A549 treated with Hydrocortisone at 1 μM for 4 hours (cell line): ENCODE data around the gene SIKE1. TPM values are rescaled to one million over a fixed set of nuclear protein-coding genes. Genes with fewer than 3 reads are reported as not detected.

ENCODE experiments used
- total RNA-seq: library from RNA; stranded (reverse); fragments of 200-300 nt; extraction: Qiagen RNA extraction; gene quantifications from 5 replicates; pipeline ENCODE4 v1.2.3, GENCODE V29; 2022

The SIKE1 gene
- 15.6 to 20.8 TPM (median 16.7 TPM) in 5 replicates for total RNA-seq

DNA sequence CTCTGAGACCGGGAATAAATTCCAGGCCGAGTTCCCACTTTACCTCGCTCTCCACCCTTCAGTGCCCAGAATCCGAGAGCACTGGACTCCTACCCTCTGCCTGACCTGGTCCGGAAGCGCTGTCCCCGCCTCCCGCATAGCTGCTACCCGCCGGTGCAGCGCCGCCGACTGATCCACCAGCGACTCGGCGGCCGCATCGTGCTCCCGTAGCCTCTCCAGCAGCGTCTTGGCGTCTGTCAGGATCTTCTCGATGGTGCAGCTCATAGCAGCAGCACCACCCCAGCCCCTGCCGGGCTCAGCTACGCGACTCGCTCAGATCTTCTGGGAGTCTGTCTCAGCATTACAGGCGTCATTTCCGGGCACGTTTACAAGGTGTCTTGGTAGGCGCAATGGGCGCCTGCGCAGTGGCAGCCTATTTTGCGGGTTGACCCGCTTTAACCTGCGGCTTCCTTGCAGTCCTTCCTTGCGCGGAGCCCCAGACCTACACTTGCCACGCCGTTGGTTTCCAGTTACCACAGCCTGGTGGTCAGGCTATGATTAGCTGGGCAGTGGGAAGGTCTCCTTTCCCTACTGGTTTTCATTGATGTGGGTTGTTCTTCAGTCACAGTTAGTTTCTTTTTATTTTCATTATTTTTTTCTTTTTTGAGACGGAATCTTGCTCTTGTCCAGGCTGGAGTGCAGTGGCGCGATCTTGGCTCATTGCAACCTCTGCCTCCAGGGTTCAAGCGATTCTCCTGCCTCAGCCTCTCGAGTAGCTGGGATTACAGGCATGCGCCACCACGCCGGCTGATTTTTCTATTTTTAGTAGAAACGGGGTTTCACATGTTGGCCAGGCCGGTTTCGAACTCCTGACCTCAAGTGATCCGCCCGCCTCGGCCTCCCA, at the start of gene SIKE1:
TSS of gene SIKE1 (minus strand) at position 342 of the 883 bp plus-strand sequence. CDS start at position 264, 78 bp downstream.

GRCh38 chr1:114757455-114758255, 22.8 kb downstream of the SIKE1 start, which contains the start of gene CSDE1:
Gene CSDE1 (minus strand): TSS chr1:114757984. CDS start chr1:114739890, 18,094 bp downstream.

Other genes with a start within 250 kb of the SIKE1 start
- gene BCAS2, start 199.1 kb downstream of the SIKE1 start, total RNA-seq = 24.7 to 29.4 TPM (median 25.8 TPM) in 5 replicates
- gene DENND2C, start 110.6 kb downstream of the SIKE1 start, total RNA-seq = 0.28 to 0.47 TPM (median 0.37 TPM) in 5 replicates
- not detected in 5 replicates for gene AMPD1, start 85.1 kb downstream of the SIKE1 start, total RNA-seq
- 25.1 to 39.0 TPM (median 28.8 TPM) in 5 replicates for gene NRAS, start 63.9 kb downstream of the SIKE1 start, total RNA-seq
- gene CSDE1, start 22.7 kb downstream of the SIKE1 start, total RNA-seq = 116 to 177 TPM (median 130 TPM) in 5 replicates
- not detected in 5 replicates for gene SYCP1, start 74.2 kb upstream of the SIKE1 start, total RNA-seq
- not detected in 5 replicates for gene TSHB, start 249.1 kb upstream of the SIKE1 start, total RNA-seq